SU-DHL-6 (cell line): Measurements from ENCODE around the gene NFIA.

Source experiments
- H2AFZ ChIP-seq: fragments of 200-600 bp; sonication (generic); 2 replicates; pipeline ENCODE4 v1.6.1; 2014; ENCODE audit warnings: low read depth, mild to moderate bottlenecking, moderate library complexity, mixed read lengths, antibody characterized with exemption, low read length; ENCODE audit not compliant: severe bottlenecking
- H3F3A ChIP-seq: fragments of 200-600 bp; shearing (Covaris generic); 2 replicates; pipeline ENCODE4 v1.6.0; 2016; ENCODE audit warnings: antibody characterized with exemption, mild to moderate bottlenecking; ENCODE audit not compliant: insufficient read depth
- H3K27ac ChIP-seq: fragments of 200-600 bp; sonication (generic); 2 replicates; pipeline ENCODE4 v1.5.1; 2016; ENCODE audit warnings: low read depth, mild to moderate bottlenecking, low read length, moderate library complexity, mixed read lengths
- H3K27me3 ChIP-seq: fragments of 200-600 bp; sonication (generic), shearing (Covaris generic); 2 replicates; pipeline ENCODE4 v1.6.0; 2014; ENCODE audit warnings: mild to moderate bottlenecking, low read length
- H3K36me3 ChIP-seq: fragments of 200-600 bp; sonication (generic); 2 replicates; pipeline ENCODE4 v1.6.1; 2014; ENCODE audit warnings: mild to moderate bottlenecking, low read length, mixed read lengths
- H3K4me2 ChIP-seq: fragments of 300-600, 200-600 bp; shearing (Covaris generic), sonication (generic); 2 replicates; pipeline ENCODE4 v1.6.0; 2014; ENCODE audit warnings: low read length, low read depth, mild to moderate bottlenecking; ENCODE audit not compliant: poor library complexity, severe bottlenecking
- H3K4me3 ChIP-seq: fragments of 200-600 bp; sonication (generic); 2 replicates; pipeline ENCODE4 v1.5.1; 2014; ENCODE audit warnings: antibody characterized with exemption, low read length, mild to moderate bottlenecking, mixed read lengths; ENCODE audit not compliant: insufficient read depth, poor library complexity, severe bottlenecking
- H3K79me2 ChIP-seq: fragments of 200-600 bp; sonication (generic); 2 replicates; pipeline ENCODE4 v1.6.1; 2014; ENCODE audit warnings: mild to moderate bottlenecking, low read length, moderate library complexity; ENCODE audit not compliant: insufficient read depth
- H3K9ac ChIP-seq: fragments of 200-600 bp; sonication (generic); 2 replicates; pipeline ENCODE4 v1.7.0; 2014; ENCODE audit warnings: mild to moderate bottlenecking, low read length
- H3K9me2 ChIP-seq: fragments of 200-600 bp; sonication (generic); replicated peaks from 2 replicates; pipeline ENCODE4 v1.6.1; 2014; ENCODE audit warnings: low read length; ENCODE audit not compliant: insufficient read depth
- H3K9me3 ChIP-seq: fragments of 200-600 bp; sonication (generic); 2 replicates; pipeline ENCODE4 v1.6.1; 2014; ENCODE audit warnings: low read length, mixed read lengths; ENCODE audit not compliant: insufficient read depth
- H4K20me1 ChIP-seq: fragments of 200-600 bp; sonication (generic); 2 replicates; pipeline ENCODE4 v1.6.1; 2014; ENCODE audit warnings: low read depth, mild to moderate bottlenecking, antibody characterized with exemption, low read length, moderate library complexity, mixed read lengths
- CTCF ChIP-seq: fragments of 200-600 bp; sonication (generic); IDR thresholded peaks from one replicate; pipeline ENCODE4 v1.5.1; 2017; ENCODE audit warnings: antibody characterized with exemption, mild to moderate bottlenecking, low read length, moderate library complexity; ENCODE audit not compliant: insufficient read depth, poor library complexity, severe bottlenecking
- EZH2phosphoT487 ChIP-seq: fragments of 200-600 bp; sonication (generic), shearing (Covaris generic); conservative IDR thresholded peaks from 2 replicates; pipeline ENCODE4 v1.6.1; 2018; ENCODE audit warnings: mild to moderate bottlenecking, antibody characterized with exemption, low read length, moderate library complexity, mixed read lengths

NFIA gene

GRCh38 chr1:61368366-61368765 lies 286.0 kb downstream of the NFIA start:
- Histone ChIP-seq H3F3A (no peaks in the 10 kb centered on the region), H3K79me2 (no peaks in the 10 kb centered on the region), H4K20me1 (no peaks in the 10 kb centered on the region), H3K27ac (no peak overlapping the region), H3K9me3 (no peaks in the 10 kb centered on the region), H3K4me2 (no peak overlapping the region), H3K36me3 (no peaks in the 10 kb centered on the region), H3K9me2 (no peaks in the 10 kb centered on the region), H3K4me3 (no peak overlapping the region), H3K27me3 (no peaks in the 10 kb centered on the region), H3K9ac (no peak overlapping the region), H2AFZ (no peak overlapping the region)
- TF ChIP-seq CTCF = no peak
- TF ChIP-seq EZH2phosphoT487 = no peak

GRCh38 chr1:61368876-61369275 lies 286.5 kb downstream of the NFIA start:
- Histone ChIP-seq H3K9me2 (no peaks in the 10 kb centered on the region), H3K4me3 (no peak overlapping the region), H3K27me3 (no peaks in the 10 kb centered on the region), H3K4me2 (no peak overlapping the region), H4K20me1 (no peaks in the 10 kb centered on the region), H3K79me2 (no peaks in the 10 kb centered on the region), H3K9me3 (no peaks in the 10 kb centered on the region), H2AFZ (no peak overlapping the region), H3F3A (no peaks in the 10 kb centered on the region), H3K9ac (no peak overlapping the region), H3K36me3 (no peaks in the 10 kb centered on the region), H3K27ac (no peak overlapping the region)
- TF ChIP-seq CTCF (no peak), EZH2phosphoT487 (no peak)

GRCh38 chr1:61370177-61370912 lies 288.0 kb downstream of the NFIA start:
- no peaks in the 10 kb centered on the region for H3K9me3 ChIP-seq
- no peaks in the 10 kb centered on the region for H3K9me2 ChIP-seq
- H3K27me3 ChIP-seq = no peaks in the 10 kb centered on the region
- H4K20me1 ChIP-seq = no peaks in the 10 kb centered on the region
- H3F3A ChIP-seq = no peaks in the 10 kb centered on the region
- TF ChIP-seq EZH2phosphoT487 = no peak
- no peak for TF ChIP-seq CTCF
- H3K4me3 ChIP-seq = no peak overlapping the region
- no peak overlapping the region for H3K9ac ChIP-seq
- H3K27ac ChIP-seq = no peak overlapping the region
- no peaks in the 10 kb centered on the region for H3K36me3 ChIP-seq
- H3K79me2 ChIP-seq = no peaks in the 10 kb centered on the region
- H3K4me2 ChIP-seq = no peak overlapping the region
- H2AFZ ChIP-seq = no peak overlapping the region
